Left ventricle myocardium superior (tissue), 1 donor: Measurements from ENCODE around the gene GPT2. TPM values are rescaled to one million over a fixed set of nuclear protein-coding genes. Genes with fewer than 3 reads are reported as not detected.

ENCODE experiments used
- ATAC-seq: fragments of 200-7000 bp; cut with Tn5 transposase; one replicate; pipeline ENCODE4 v1.9.1; 2020; ENCODE audit warnings: mild to moderate bottlenecking, moderate library complexity
- DNase-seq: peaks from one replicate; pipeline ENCODE4 v3.0.0-alpha.2; 2020
- intact Hi-C: fragments of 100-400 bp; cut with micrococcal nuclease; formaldehyde crosslinking; loops from one replicate; pipeline ENCODE4 v1.11.0; 2022
- long read RNA-seq: library from polyadenylated mRNA; unstranded; transcript quantifications from one replicate; pipeline ENCODE4 v2.0.0, GENCODE V29; 2021
- total RNA-seq: library from RNA; stranded (reverse); fragmentation: NEBNext Ultra II Directional; extraction: Animal tissue kit (Norgen Biotek cat#: 25700); gene quantifications from one replicate; pipeline ENCODE4 v1.2.1, GENCODE V29; 2021
- donor health status: DM: no; HTN: yes; CAD: no; lungs with severe emphysema.

The GPT2 gene, protein sequence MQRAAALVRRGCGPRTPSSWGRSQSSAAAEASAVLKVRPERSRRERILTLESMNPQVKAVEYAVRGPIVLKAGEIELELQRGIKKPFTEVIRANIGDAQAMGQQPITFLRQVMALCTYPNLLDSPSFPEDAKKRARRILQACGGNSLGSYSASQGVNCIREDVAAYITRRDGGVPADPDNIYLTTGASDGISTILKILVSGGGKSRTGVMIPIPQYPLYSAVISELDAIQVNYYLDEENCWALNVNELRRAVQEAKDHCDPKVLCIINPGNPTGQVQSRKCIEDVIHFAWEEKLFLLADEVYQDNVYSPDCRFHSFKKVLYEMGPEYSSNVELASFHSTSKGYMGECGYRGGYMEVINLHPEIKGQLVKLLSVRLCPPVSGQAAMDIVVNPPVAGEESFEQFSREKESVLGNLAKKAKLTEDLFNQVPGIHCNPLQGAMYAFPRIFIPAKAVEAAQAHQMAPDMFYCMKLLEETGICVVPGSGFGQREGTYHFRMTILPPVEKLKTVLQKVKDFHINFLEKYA
- 27.9 TPM for total RNA-seq
- long read RNA-seq, transcript GPT2-201 (12 exons, 3,984 nt): major isoform, 50 of 88 reads
- long read RNA-seq, partial matches to known transcripts: 12 of 88 reads
- long read RNA-seq, other reads (novel, unspliced or antisense): 22 of 88 reads

DNA sequence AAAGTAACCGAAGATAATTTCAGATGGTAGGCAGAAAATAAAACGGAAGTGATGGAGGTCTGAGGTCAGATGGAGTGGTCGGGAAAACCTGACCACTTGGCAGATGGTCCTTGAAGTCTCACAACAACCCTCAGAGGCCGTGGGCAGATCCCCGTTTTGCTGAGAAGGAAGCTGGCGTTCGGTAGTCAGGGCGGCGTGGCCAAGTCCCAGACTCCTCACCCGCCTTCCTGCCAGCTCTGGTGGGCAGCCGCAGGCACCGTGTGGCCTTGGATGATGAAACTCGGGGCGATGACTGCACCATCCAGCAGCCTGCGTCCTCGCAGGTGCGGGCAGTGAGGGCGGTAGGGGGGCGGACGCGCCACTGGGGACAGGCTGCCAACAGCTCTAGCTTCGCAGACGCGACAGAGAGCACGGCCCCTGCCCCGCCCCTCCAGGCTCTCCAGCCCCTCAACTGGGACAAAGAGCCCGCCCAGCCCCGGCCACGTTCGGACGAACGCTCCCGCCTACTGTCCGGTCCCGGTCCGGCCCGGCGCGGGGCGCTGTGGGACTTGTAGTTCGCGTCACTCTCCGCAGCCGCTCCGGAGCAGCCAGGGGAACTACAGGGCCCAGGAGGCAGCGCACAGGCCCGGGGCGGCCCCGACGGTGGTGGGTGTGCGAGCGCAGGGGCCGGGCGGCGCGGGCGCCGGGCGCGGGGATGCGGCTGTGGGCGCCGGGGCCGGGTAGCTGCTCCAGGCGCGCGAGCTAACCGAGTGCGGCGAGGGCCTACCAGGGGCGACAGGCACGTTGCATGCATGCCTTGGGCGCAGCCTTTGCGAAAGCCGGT, at the start of gene GPT2:
GPT2 (plus strand) TSS at position 673 of the 823 bp plus-strand sequence. CDS start 354 bp downstream, outside the sequence.
- intact Hi-C loops: no loop called here
- DNase-seq: peak; percentile 99
- peak; percentile 99 for ATAC-seq

DNA sequence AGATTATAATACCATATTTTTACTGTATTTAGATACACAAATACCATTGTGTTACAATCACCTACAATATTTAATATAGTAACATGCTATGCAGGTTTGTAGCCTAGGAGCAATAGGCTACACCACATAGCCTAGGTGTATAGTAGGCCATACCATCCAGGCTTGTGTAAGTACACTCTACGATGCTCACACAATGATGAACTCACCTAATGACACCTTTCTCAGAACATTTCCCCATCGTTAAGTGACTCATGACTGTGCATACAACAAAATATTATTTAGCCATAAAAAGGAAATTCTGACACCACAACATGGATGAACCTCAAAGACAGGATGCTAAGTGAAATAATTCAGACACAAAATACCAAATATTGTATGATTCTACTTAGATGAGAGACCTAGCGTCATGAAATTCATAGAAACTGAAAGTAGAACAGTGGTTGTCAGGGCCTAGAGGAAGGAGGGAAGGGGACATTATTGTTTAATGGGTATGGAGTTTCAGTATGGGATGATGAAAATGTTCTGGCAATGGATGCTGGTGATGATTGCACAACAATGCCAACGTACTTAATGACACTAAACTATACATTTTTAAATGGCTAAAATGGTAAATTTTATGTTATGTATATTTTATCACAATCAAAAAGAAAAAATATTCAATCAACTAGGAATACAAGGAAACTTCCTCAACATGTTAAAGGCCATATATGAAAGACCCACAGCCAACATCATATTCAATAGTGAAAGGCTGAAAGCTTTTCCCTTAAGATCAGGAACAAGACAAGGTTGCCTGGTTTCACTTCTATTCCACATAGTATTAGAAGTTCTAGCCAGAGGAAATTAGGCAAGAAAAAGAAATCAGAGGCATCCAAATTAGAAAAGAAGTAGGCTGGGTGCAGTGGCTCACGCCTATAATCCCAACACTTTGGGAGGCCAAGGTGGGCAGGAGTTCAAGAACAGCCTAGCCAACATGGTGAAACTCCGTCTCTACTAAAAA, 47.3 kb upstream of the GPT2 start:
- no peak for ATAC-seq
- intact Hi-C loops: no loop called here
- no peak for DNase-seq

DNA sequence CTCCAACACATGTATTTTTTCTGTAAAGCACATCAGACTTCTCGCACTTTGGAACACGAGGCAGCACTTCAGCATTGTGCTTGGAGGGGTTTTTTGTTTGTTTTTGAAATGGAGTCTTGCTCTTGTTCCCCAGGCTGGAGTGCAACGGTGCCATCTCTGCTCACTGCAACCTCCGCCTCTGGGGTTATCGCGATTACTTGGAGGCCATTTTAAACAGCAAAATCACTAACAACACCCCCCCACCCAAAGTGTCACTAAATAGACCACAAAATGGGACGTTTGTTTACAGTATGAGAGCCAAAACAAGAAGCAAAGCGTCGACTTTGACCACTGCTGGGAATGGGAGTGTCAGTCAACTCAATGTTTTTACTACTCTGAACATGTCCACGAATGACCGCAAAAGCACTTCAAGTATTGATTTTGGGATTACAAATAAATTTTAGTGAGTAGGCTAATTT, 44.1 kb upstream of the GPT2 start:
- intact Hi-C loops: no loop called here
- ATAC-seq (no peak), DNase-seq (no peak)

DNA sequence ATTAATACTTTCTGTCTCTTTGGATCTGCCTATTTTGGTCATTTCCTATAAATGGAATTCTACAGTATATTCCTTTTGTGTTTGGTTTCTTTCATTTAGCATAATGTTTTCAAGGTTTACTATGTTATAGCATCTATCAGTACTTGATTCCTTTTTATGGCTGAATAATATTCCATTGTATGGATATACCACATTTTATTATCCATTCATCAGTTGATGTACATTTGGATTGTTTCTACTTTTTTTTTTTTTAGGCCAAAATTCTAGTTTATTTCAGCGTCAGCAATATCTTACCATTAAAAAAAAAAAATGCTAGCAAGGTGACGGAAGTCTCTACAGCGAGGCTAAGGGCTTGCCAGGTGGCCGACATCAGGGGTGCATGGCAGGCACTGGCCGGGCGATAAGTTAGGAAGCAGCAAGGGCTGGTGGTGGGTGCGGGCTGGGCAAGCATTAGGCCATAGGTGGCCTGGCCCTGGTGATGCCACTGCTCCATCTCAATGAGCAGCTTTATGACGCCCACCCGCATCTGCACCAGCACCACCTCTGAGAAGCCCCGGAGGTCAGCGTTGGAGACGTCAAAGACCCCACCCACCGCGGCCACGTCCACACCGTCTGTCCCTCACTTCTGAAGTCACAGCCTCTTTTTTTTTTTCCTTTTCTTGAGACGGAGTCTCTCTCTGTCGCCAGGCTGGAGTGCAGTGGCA, 41.8 kb upstream of the GPT2 start:
- DNase-seq (no peak), ATAC-seq (no peak)
- intact Hi-C loops: no loop called here

DNA sequence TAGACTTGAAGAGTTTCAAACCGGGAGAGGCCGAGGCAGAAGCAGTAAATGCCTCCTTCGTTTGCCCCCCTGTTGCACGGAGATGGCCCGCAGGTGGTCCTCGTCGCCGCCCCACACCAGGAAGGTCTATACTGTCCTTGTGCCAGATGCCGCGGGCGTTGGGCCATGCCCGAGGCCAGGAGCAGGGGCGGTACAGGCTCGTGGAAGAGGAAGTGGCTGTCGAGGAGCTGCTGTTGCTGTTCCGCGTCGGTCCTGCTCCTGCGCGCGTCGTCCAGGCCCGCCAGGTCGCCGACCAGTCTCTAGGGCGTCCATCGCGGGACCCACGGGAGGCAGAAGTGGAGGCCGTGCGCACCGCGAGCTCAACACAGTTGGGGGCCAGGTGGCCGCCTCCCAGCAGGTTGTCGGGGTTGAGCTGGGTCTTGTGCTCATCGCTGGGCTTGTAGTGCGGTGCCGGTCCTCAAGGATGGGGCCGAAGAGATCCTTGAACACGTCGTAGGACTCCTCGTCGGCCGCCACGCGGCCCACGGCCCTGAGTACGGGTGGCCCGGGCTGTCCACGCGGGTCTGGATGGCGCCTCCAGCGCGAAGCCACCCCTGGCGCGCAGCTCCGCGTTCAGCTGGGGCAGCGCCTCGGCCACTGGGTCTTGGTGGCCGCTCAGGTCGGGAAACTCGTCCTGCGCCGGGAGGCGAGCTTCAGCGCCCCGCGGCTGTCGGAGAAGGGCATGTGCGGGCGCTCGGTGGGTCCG, 40.1 kb upstream of the GPT2 start:
- ATAC-seq: peak; percentile 42
- intact Hi-C loops: no loop called here
- peak; percentile 40 for DNase-seq

DNA sequence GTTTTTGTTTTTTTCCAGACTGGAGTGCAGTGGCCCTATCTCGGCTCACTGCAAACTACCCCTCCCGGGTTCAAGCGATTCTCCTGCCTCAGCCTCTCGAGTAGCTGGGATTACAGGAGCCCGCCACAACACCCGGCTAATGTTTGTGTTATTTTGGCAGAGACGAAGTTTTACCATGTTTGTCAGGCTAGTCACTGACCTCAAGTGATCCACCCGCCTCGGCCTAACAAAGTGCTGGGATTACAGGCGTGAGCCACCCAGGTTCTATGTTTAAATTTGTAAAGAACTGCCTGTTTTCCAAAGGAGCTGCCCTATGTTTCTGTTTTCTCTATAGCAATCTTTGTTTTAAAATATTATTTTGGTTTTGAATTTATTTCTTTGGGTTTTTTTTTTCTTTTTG, 39.4 kb upstream of the GPT2 start:
- ATAC-seq (no peak), DNase-seq (no peak)
- intact Hi-C loops: no loop called here

DNA sequence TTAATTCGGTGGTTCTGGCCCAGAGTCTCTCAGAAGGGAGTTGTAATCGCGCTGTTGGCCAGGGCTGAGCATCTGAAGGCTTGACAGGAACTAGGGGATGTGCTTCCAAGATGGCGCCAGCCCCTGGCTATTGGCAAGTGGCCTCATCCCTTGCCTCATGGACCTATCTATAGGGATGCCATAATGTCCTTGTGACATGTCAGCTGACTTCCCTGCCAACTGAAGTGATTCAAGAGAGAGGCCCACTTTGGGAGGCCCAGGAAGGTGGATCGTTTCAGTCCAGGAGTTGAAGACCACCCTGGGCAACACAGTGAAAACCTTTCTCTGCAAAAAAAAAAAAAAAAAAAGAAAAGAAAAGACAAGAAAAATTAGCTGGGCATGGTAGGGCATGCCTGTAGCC, 38.2 kb upstream of the GPT2 start:
- DNase-seq (no peak), ATAC-seq (no peak)
- intact Hi-C loops: no loop called here

DNA sequence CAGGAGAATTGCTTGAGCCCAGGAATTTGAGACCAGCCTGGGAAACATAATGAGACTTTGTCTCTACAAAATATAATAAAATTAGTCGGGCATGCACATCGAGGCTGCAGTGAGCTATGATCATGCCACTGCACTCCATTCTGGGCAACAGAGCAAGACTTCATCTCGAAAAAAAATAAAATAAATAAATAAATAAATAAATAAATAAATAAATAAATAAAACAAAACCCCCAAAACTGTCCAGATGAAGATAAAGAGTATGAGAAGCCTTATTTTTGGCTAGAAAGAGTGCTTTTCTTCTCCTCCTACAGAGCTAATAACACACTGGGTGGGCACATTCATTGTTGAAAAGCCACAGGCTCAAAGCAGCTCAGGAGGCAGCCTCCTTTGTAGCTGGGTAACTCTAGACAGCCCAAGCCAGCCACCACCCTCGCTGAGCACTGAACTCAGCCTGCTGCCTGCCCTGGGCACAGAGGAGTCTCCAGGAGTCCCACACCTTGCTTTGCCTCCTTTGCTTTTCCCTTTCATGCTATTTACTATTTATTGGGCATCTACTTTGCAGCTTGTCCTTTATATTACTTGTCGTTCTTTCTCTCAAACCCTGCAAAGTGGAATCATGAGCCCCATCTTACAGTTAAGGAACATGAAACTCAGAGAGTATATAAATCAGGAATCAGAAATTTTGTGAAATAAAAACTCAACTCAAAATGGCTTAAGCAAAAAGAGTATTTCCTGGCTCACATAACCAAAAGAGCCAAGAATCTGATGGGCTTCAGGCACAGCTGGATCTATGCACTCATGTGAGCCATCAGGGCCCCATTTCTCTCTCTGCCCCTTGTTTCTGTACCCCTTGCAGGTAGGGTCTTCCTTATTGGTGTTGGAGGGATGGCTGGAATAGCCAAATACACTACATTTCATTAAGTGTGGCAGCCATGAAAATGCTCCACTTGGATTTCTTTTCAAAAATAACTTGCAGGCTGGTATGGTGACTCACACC, 35.1 kb upstream of the GPT2 start:
- no peak for DNase-seq
- ATAC-seq: no peak
- intact Hi-C loops: no loop called here

DNA sequence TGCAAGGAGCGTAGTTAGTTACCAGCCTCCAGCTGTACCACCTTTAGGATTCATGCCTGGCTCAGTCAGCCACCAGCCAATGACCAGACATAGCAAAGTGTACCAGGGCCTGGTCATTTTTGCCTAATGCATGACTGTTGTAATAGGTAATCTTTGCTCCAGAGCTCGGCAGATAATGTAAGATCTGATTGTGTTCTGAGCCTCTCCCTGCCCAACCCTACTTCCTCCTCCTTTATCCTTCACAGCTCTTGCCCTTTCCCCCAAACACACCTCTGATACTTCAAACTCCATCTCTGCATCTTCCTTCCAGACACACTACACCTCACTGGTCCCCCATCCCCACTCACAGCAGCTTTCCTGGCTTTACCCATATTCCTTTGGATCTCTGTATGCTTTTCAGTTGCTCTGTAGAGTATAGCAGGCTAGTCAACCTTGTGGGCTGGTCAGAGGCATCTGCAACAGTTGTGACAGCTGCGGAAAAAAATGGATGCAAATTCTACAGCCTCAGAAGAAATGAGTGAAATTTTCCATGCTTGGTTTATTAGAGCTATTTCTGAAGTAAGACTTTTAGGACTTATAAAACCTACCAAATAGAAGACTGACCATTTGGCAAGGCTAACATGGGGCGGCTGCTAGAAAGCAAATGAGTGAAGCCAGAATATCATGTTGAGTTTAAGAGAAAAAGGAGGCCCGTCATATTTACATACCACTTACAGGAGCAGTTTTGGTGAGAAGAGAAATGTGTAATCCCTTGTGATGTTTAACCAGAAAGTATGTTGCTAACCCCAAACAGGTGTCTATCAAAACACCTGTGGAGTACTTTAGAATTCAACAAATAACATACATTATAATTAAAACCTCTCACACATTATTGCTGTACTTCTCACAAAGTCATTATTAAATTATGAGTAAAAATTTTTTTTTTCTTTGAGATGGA, 33.3 kb upstream of the GPT2 start:
- no peak for DNase-seq
- no peak for ATAC-seq
- intact Hi-C loops: no loop called here

DNA sequence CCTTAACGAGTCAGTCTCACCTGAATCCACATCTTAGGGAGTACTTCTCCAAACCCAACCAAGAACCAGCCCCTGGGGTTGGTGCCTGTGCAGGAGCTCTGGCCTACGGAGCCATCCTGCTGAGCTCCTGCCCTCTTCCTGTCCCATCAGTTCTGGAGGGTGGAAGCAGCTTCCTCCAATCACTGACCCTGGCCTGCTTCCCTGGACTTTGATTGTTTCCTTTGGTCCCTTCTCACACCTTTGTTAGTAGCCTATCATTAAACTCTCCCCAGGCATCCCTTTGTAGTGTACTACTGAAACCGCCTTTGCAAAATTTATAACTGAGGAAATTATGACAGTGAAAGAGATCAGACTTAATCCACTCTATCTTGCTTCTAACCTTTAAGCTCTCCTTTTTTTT, 32.0 kb upstream of the GPT2 start:
- intact Hi-C loops: no loop called here
- ATAC-seq (no peak), DNase-seq (no peak)

DNA sequence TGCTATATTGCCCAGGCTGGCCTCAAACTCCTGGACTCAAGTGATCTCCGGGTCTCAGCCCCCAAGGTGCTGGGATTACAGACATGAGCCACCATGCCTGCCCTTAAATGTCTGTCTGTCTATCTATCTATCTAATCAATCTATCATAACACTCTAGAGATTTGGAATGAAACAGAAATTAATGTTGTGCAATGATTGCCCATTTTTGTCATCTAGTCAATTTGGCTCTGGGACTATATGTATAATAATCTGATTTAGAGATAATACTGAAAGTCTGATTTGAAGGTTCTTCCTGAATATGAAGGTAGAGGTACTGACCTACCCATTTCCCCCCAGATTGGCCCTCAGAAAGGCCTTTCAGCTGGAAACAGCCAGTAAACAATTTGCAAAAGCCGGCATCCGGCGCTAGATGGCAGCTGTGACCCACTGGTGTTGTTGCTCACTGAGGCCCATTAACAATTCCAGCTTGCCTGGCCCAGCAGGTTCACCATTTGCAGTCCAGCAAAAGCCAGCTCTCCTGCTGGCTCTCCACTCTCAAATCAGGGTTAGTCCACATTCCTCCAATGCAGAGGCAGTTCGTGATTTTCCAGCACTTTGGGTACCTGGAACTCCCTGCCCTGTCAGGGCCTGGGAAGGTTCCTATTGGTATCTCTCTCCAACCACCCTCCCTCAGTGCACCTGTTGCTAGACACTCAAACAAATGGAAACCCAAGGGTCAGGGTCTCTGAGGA, 30.3 kb upstream of the GPT2 start:
- intact Hi-C loops: loop anchor here (2.0 kb wide), 1 partner anchor 55 kb away; no protein-coding TSS in a partner anchor
- ATAC-seq: peak; percentile 85
- DNase-seq: peak; percentile 83

DNA sequence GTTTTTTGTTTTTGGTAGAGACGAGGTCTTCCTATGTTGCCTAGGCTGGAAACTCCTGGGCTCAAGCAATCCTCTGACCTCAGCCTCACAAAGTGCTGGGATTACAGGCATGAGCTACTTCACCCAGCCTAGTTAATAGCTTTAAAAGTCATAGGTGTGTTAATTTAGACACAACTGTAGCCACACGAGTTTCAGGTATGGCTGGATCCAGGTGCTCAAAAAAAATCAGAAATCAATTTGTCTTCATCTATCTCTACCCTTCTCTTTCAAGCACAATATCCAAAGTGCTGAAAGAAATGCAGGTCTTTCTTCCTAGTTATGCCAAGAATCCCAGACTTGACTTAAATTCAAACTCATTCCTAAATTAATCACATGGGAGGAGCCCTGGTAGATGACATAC, 29.3 kb upstream of the GPT2 start:
- intact Hi-C loops: loop anchor here (2.0 kb wide), 1 partner anchor 54 kb away; no protein-coding TSS in a partner anchor

DNA sequence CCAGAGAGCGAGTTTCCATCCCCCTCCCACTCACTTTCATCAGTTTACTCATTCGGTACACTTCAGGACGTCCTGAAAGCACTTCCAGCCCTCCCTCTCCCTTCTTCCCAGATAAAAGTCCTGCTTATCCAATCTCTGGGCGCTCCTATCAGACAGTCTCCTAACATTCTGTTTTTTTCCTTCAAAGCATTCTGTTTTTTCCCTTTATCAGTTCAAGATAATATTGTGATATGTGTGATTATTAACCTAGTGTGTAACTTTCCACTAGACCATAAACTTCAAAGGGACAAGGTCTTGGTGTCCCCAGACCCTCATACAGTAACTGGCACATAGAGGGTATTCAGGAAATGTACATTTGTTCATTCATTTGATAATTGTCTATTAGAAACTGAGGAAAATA, 28.8 kb upstream of the GPT2 start:
- ATAC-seq (no peak), DNase-seq (no peak)
- intact Hi-C loops: loop anchor here (2.0 kb wide), 1 partner anchor 53 kb away; no protein-coding TSS in a partner anchor

More for the DNA sequence above, 29.3 kb upstream of the GPT2 start:
- DNase-seq (no peak), ATAC-seq (no peak)

DNA sequence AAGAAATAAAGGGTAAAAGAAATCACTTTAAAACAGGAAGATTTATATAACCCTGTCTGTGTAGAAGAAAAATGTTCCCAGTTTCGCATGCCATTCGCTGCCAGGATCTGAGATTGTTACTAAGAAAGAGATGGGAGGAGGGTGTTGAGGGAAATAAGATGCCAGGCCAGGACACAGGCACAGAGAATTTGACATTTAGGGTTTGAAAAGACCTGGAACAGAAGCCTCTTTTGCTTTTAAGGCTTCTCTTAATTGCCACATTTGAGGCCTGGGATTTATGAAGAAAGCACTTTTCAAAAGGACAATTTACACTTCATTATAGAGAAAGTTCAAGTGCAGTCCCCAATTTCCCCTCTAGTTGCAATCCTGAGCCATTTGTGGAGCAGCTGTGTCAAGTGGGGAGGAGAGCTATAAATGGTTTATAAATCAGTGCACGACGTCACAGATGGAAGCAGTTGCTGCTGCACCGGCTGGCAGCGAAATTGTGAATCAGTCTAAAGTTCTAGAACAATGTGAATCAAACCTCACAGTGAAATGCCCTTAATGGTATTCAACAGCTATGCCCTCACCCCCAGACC, 26.7 kb upstream of the GPT2 start:
- intact Hi-C loops: no loop called here
- peak; percentile 66 for ATAC-seq
- DNase-seq: no peak
